ENCODE measurements around the gene MSH3.

DNA sequence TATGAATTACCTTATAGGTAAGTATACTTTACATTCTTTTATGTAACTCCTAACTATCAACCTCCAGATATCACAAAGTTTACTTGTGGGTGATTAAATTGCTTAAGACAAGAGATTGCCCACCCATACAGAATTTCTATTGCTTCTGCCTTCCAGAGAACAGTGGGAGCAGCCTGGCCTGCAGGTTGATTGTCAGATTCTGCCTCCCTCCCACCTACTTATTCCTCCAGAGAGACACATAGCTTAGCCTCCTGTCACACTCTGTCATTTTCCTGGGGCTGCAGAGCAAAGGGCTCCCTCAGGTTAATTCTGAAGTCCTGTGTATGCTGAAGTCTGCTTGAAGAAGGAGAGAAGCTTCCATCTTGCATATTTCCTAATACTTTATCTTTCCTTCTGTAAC lies 48.8 kb downstream of the MSH3 start:
- TF ChIP-seq, protein P1, sequence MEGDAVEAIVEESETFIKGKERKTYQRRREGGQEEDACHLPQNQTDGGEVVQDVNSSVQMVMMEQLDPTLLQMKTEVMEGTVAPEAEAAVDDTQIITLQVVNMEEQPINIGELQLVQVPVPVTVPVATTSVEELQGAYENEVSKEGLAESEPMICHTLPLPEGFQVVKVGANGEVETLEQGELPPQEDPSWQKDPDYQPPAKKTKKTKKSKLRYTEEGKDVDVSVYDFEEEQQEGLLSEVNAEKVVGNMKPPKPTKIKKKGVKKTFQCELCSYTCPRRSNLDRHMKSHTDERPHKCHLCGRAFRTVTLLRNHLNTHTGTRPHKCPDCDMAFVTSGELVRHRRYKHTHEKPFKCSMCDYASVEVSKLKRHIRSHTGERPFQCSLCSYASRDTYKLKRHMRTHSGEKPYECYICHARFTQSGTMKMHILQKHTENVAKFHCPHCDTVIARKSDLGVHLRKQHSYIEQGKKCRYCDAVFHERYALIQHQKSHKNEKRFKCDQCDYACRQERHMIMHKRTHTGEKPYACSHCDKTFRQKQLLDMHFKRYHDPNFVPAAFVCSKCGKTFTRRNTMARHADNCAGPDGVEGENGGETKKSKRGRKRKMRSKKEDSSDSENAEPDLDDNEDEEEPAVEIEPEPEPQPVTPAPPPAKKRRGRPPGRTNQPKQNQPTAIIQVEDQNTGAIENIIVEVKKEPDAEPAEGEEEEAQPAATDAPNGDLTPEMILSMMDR (IDR thresholded peaks at IDR 0.05; ENCODE audit: low read depth, low read length, poor library complexity, severe bottlenecking): no peak
- no peak for TF ChIP-seq EZH2phosphoT487 (IDR thresholded peaks at IDR 0.05; ENCODE audit: borderline replicate concordance, low read length)
